HG03460 (cell line): ENCODE results near the gene COL19A1.

ENCODE experiments used
- ATAC-seq: cut with Tn5 transposase; IDR thresholded peaks from one replicate; pipeline ENCODE4 v1.9.1; 2021; ENCODE audit not compliant: unreplicated experiment

COL19A1 gene

GRCh38 chr6:70215460-70216108 is 349.2 kb downstream of the COL19A1 start:
- ATAC-seq: no peak

- no peak for ATAC-seq
Observed at GRCh38 chr6:70216767-70217166, 350.4 kb downstream of the COL19A1 start.

GRCh38 chr6:70219943-70220613 is 353.7 kb downstream of the COL19A1 start:
- ATAC-seq: no peak

GRCh38 chr6:70221025-70221714 is 354.8 kb downstream of the COL19A1 start:
- ATAC-seq: peak; percentile 54

- ATAC-seq: no peak
Observed at GRCh38 chr6:70221715-70222438, 355.5 kb downstream of the COL19A1 start.

- ATAC-seq: no peak
Observed at GRCh38 chr6:70222439-70222749, 356.0 kb downstream of the COL19A1 start.

GRCh38 chr6:70225055-70225454 is 358.7 kb downstream of the COL19A1 start:
- no peak for ATAC-seq

- ATAC-seq: no peak
Observed at GRCh38 chr6:70231311-70231710, 365.0 kb downstream of the COL19A1 start.

- ATAC-seq: no peak
Observed at GRCh38 chr6:70234561-70235236, 368.3 kb downstream of the COL19A1 start.

GRCh38 chr6:70236343-70236742 is 370.0 kb downstream of the COL19A1 start:
- no peak for ATAC-seq

- no peak for ATAC-seq
Observed at GRCh38 chr6:70241031-70241430, 374.7 kb downstream of the COL19A1 start.

- ATAC-seq: no peak
Observed at GRCh38 chr6:70241991-70242420, 375.6 kb downstream of the COL19A1 start.

GRCh38 chr6:70246118-70246517 is 379.8 kb downstream of the COL19A1 start:
- no peak for ATAC-seq

- ATAC-seq: no peak
Observed at GRCh38 chr6:70252604-70253003, 386.2 kb downstream of the COL19A1 start.

- no peak for ATAC-seq
Observed at GRCh38 chr6:70253923-70254322, 387.6 kb downstream of the COL19A1 start.

GRCh38 chr6:70254784-70255183 is 388.4 kb downstream of the COL19A1 start:
- no peak for ATAC-seq

- no peak for ATAC-seq
Observed at GRCh38 chr6:70257768-70258273, 391.5 kb downstream of the COL19A1 start.

GRCh38 chr6:70258483-70258882 is 392.1 kb downstream of the COL19A1 start:
- ATAC-seq: no peak
